ENCODE results near the gene GDPD4.
"Not testable (repeated sequence)": the region's sequence is repeated elsewhere in the genome, so short reads cannot be mapped to it uniquely, and the experiment has no call there.

DNA sequence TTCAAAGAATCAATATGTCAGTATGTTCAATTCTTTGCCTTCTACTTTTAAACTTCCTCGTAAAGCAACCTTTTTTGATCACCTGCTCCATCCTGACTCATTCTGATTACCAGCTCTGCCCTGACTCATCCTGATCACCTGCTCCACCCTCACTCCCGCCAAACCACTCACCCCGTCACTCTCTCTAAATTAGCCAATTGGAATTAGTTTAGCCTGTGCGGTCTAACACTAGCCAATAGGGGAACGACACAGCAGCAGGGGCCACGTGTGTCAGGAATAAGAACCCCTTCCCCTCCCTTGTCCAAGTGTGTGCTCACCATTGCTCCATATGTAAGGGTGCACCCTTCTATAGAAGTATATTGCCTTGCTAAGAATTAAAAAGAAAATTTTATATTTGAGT is 1.5 kb downstream of the GDPD4 start:
- TF ChIP-seq, protein P1, sequence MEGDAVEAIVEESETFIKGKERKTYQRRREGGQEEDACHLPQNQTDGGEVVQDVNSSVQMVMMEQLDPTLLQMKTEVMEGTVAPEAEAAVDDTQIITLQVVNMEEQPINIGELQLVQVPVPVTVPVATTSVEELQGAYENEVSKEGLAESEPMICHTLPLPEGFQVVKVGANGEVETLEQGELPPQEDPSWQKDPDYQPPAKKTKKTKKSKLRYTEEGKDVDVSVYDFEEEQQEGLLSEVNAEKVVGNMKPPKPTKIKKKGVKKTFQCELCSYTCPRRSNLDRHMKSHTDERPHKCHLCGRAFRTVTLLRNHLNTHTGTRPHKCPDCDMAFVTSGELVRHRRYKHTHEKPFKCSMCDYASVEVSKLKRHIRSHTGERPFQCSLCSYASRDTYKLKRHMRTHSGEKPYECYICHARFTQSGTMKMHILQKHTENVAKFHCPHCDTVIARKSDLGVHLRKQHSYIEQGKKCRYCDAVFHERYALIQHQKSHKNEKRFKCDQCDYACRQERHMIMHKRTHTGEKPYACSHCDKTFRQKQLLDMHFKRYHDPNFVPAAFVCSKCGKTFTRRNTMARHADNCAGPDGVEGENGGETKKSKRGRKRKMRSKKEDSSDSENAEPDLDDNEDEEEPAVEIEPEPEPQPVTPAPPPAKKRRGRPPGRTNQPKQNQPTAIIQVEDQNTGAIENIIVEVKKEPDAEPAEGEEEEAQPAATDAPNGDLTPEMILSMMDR (conservative IDR thresholded peaks at IDR 0.05) = not testable (repeated sequence)
- TF ChIP-seq ZFX (IDR thresholded peaks at IDR 0.05) = not testable (repeated sequence)
